ENCODE results near the gene EIF3L.

The EIF3L gene

GRCh38 chr22:37904572-37905533 lies 55.6 kb downstream of the EIF3L start:
- DNase-seq (ENCODE audit: low read depth): peak; percentile 100
- H3K4me3 ChIP-seq (ENCODE audit: control insufficient read depth, low read depth, low read length): peak overlapping the region; percentile 36
- TF ChIP-seq, protein P1, sequence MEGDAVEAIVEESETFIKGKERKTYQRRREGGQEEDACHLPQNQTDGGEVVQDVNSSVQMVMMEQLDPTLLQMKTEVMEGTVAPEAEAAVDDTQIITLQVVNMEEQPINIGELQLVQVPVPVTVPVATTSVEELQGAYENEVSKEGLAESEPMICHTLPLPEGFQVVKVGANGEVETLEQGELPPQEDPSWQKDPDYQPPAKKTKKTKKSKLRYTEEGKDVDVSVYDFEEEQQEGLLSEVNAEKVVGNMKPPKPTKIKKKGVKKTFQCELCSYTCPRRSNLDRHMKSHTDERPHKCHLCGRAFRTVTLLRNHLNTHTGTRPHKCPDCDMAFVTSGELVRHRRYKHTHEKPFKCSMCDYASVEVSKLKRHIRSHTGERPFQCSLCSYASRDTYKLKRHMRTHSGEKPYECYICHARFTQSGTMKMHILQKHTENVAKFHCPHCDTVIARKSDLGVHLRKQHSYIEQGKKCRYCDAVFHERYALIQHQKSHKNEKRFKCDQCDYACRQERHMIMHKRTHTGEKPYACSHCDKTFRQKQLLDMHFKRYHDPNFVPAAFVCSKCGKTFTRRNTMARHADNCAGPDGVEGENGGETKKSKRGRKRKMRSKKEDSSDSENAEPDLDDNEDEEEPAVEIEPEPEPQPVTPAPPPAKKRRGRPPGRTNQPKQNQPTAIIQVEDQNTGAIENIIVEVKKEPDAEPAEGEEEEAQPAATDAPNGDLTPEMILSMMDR (conservative IDR thresholded peaks at IDR 0.05; ENCODE audit: control insufficient read depth, insufficient read depth, low read depth, low read length): no peak

GRCh38 chr22:37905534-37906363 lies 56.5 kb downstream of the EIF3L start, which contains the start of gene MICALL1:
TSS of gene MICALL1 (plus strand) at chr22:37906297. CDS start at chr22:37906423, 126 bp downstream.
- peak within 1 kb of the TSS; percentile 77 for H3K4me3 ChIP-seq (ENCODE audit: control insufficient read depth, low read depth, low read length)
- peak; percentile 75 for DNase-seq (ENCODE audit: low read depth)
- TF ChIP-seq, protein P1 (conservative IDR thresholded peaks at IDR 0.05; ENCODE audit: control insufficient read depth, insufficient read depth, low read depth, low read length): no peak

GRCh38 chr22:37906364-37907008 lies 57.3 kb downstream of the EIF3L start:
- peak overlapping the region; percentile 77 for H3K4me3 ChIP-seq (ENCODE audit: control insufficient read depth, low read depth, low read length)
- TF ChIP-seq, protein P1 (conservative IDR thresholded peaks at IDR 0.05; ENCODE audit: control insufficient read depth, insufficient read depth, low read depth, low read length): no peak
- no peak for DNase-seq (ENCODE audit: low read depth)

GRCh38 chr22:37907036-37907954 lies 58.1 kb downstream of the EIF3L start:
- DNase-seq (ENCODE audit: low read depth): peak; percentile 23
- H3K4me3 ChIP-seq (ENCODE audit: control insufficient read depth, low read depth, low read length): peak overlapping the region; percentile 77
- TF ChIP-seq, protein P1 (conservative IDR thresholded peaks at IDR 0.05; ENCODE audit: control insufficient read depth, insufficient read depth, low read depth, low read length): no peak

- TF ChIP-seq, protein P1 (conservative IDR thresholded peaks at IDR 0.05; ENCODE audit: control insufficient read depth, insufficient read depth, low read depth, low read length): no peak
- H3K4me3 ChIP-seq (ENCODE audit: control insufficient read depth, low read depth, low read length): no peak overlapping the region
- DNase-seq (ENCODE audit: low read depth): no peak
Observed at GRCh38 chr22:37909766-37910165, 60.5 kb downstream of the EIF3L start.

Measured in fibroblast of mammary gland (primary cell).